Measurements from ENCODE around the gene CEP152. TPM values are rescaled to one million over a fixed set of nuclear protein-coding genes. Genes with fewer than 3 reads are reported as not detected.

The CEP152 gene
- total RNA-seq, 1 donor from 2014 or later, result 191 TPM

GRCh38 chr15:48703544-48703943, 107.3 kb downstream of the CEP152 start:
- TF ChIP-seq EZH2 (IDR thresholded peaks at IDR 0.05) (no peak), EZH2phosphoT487 (IDR thresholded peaks at IDR 0.05) (no peak)
- TF ChIP-seq, protein P1, sequence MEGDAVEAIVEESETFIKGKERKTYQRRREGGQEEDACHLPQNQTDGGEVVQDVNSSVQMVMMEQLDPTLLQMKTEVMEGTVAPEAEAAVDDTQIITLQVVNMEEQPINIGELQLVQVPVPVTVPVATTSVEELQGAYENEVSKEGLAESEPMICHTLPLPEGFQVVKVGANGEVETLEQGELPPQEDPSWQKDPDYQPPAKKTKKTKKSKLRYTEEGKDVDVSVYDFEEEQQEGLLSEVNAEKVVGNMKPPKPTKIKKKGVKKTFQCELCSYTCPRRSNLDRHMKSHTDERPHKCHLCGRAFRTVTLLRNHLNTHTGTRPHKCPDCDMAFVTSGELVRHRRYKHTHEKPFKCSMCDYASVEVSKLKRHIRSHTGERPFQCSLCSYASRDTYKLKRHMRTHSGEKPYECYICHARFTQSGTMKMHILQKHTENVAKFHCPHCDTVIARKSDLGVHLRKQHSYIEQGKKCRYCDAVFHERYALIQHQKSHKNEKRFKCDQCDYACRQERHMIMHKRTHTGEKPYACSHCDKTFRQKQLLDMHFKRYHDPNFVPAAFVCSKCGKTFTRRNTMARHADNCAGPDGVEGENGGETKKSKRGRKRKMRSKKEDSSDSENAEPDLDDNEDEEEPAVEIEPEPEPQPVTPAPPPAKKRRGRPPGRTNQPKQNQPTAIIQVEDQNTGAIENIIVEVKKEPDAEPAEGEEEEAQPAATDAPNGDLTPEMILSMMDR (IDR thresholded peaks at IDR 0.05), result no peak
- Histone ChIP-seq H3F3A (ENCODE audit: low read depth) (no peaks in the 10 kb centered on the region), H3K27ac (no peak overlapping the region), H3K9ac (no peak overlapping the region), H4K20me1 (ENCODE audit: low read depth) (no peaks in the 10 kb centered on the region), H3K79me2 (ENCODE audit: low read depth) (no peaks in the 10 kb centered on the region), H3K27me3 (no peaks in the 10 kb centered on the region), H3K4me1 (no peaks in the 10 kb centered on the region), H3K9me3 (ENCODE audit: low read depth) (no peaks in the 10 kb centered on the region), H2AFZ (replicated peaks) (no peak overlapping the region), H3K36me3 (no peaks in the 10 kb centered on the region), H3K4me2 (no peak overlapping the region), H3K4me3 (no peak overlapping the region)
- DNase-seq (ENCODE audit: low spot score), result no peak
- Mint-ChIP-seq H3K27me3 (ENCODE audit: insufficient read depth, low read depth) (no peaks in the 10 kb centered on the region), H3K4me1 (no peaks in the 10 kb centered on the region), H3K36me3 (peaks cover 3% of the 10 kb centered on the region), H3K4me3 (no peak overlapping the region), H3K27ac (no peak overlapping the region), H3K9me3 (peaks cover 9% of the 10 kb centered on the region)

DNA sequence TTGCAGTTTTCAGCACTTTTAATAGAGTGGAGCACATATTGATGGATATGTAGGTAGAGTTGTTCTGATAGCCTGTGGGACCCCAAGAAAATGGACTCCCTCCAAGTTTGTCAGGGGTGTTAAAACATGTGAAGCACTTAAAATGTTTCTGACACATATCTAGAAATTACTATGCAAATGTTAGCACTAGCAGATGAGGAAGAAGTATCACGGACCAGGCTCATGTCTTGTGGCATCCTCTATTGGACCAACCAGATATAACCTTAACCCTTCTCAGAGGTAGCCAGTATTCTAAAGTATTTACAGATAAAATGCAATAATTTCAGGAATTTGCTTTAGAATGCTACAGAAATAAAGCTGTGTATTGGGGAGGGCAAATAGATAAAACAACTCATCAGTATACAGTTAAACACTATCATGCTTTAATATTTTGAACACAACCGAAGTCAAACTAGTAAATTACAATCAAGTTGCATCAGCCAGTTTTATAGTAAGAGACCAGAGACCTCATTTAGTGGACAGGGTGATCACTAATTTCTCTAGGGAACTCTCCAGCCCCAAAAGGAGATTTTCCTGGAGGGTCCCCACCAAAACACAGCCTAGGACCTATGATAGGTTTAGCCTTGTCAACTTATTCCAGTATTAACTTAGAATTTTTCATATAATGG, 108.2 kb downstream of the CEP152 start:
- Histone ChIP-seq H4K20me1 (ENCODE audit: low read depth) (no peaks in the 10 kb centered on the region), H3K4me2 (no peak overlapping the region), H2AFZ (replicated peaks) (no peak overlapping the region), H3K9ac (no peak overlapping the region), H3K27me3 (no peaks in the 10 kb centered on the region), H3K4me3 (no peak overlapping the region), H3K4me1 (no peaks in the 10 kb centered on the region), H3F3A (ENCODE audit: low read depth) (no peaks in the 10 kb centered on the region), H3K79me2 (ENCODE audit: low read depth) (no peaks in the 10 kb centered on the region), H3K27ac (no peak overlapping the region), H3K36me3 (no peaks in the 10 kb centered on the region), H3K9me3 (ENCODE audit: low read depth) (no peaks in the 10 kb centered on the region)
- TF ChIP-seq, protein P1 (IDR thresholded peaks at IDR 0.05), result no peak
- TF ChIP-seq EZH2phosphoT487 (IDR thresholded peaks at IDR 0.05) (no peak), EZH2 (IDR thresholded peaks at IDR 0.05) (no peak)
- Mint-ChIP-seq H3K9me3 (peaks cover 9% of the 10 kb centered on the region), H3K4me3 (no peak overlapping the region), H3K27me3 (ENCODE audit: insufficient read depth, low read depth) (no peaks in the 10 kb centered on the region), H3K36me3 (peaks cover 3% of the 10 kb centered on the region), H3K27ac (no peak overlapping the region), H3K4me1 (no peaks in the 10 kb centered on the region)
- no peak for DNase-seq (ENCODE audit: low spot score)

DNA sequence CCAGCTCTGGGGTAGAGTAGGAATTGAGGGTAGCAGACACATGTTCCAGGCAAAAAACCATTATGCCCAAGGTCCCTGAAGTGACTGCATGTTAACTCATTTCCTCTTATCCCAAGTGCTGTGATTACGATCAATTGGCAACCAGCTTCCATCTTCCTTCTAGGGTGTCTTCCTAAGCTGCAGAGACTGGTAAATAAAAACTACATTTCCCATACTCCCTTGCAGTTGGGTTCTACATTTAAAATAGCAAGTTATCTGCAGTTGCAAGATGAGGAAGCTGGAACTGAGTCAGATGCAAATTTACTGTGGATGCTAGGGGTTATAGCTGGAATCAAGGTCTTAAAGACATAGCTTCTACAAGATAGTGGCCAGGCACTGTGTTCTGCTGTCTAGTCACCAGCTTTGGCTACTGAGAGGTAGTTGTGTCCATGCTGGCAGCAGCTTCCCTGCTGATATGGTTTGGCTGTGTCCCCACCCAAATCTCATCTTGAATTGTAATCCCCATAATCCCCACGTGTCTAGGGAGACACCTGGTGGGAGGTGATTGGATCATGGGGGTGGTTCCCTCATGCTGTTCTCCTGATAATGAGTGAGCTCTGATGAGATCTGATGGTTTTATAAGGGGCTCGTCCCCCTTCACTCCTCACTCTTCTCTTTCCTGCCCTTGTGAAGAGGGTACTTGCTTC, 114.1 kb downstream of the CEP152 start:
- Histone ChIP-seq H3K79me2 (ENCODE audit: low read depth) (no peaks in the 10 kb centered on the region), H3K36me3 (no peaks in the 10 kb centered on the region), H3F3A (ENCODE audit: low read depth) (no peaks in the 10 kb centered on the region), H3K27me3 (no peaks in the 10 kb centered on the region), H3K4me1 (no peaks in the 10 kb centered on the region), H4K20me1 (ENCODE audit: low read depth) (no peaks in the 10 kb centered on the region), H3K9me3 (ENCODE audit: low read depth) (no peaks in the 10 kb centered on the region), H3K4me2 (no peak overlapping the region), H3K9ac (no peak overlapping the region), H3K27ac (no peak overlapping the region), H3K4me3 (no peak overlapping the region), H2AFZ (replicated peaks) (no peak overlapping the region)
- Mint-ChIP-seq H3K27ac (no peak overlapping the region), H3K36me3 (no peaks in the 10 kb centered on the region), H3K4me3 (no peak overlapping the region), H3K4me1 (no peaks in the 10 kb centered on the region), H3K9me3 (no peaks in the 10 kb centered on the region), H3K27me3 (ENCODE audit: insufficient read depth, low read depth) (no peaks in the 10 kb centered on the region)
- TF ChIP-seq EZH2phosphoT487 (IDR thresholded peaks at IDR 0.05) (no peak), EZH2 (IDR thresholded peaks at IDR 0.05) (no peak)
- TF ChIP-seq, protein P1 (IDR thresholded peaks at IDR 0.05), result no peak
- DNase-seq (ENCODE audit: low spot score), result no peak

All from neural progenitor cell (in vitro differentiated cells).